H9 (cell line): ENCODE results near the gene OAS3. TPM values are rescaled to one million over a fixed set of nuclear protein-coding genes. Genes with fewer than 3 reads are reported as not detected.

ENCODE experiments used
- DNase-seq: peaks from one replicate; pipeline ENCODE4 v3.0.0-alpha.2; 2017
- H2AFZ ChIP-seq: one replicate; pipeline ENCODE4 v1.6.1; 2013; ENCODE audit warnings: mild to moderate bottlenecking, low read length, control low read depth, moderate library complexity
- H2AK5ac ChIP-seq: 2 replicates; pipeline ENCODE4 v1.6.1; 2013; ENCODE audit warnings: low read length, control low read depth, mixed read lengths; ENCODE audit not compliant: insufficient read length
- H2BK120ac ChIP-seq: one replicate; pipeline ENCODE4 v1.6.1; 2013; ENCODE audit warnings: low read depth, mild to moderate bottlenecking, low read length, control low read depth, inconsistent platforms; ENCODE audit not compliant: poor library complexity, severe bottlenecking
- H2BK12ac ChIP-seq: 2 replicates; pipeline ENCODE4 v1.6.1; 2013; ENCODE audit warnings: low read length, control low read depth, mixed read lengths, low read depth; ENCODE audit not compliant: insufficient read length
- H2BK15ac ChIP-seq: 2 replicates; pipeline ENCODE4 v1.6.1; 2013; ENCODE audit warnings: low read depth, low read length, control low read depth
- H2BK20ac ChIP-seq: one replicate; pipeline ENCODE4 v1.6.1; 2013; ENCODE audit warnings: low read depth, mild to moderate bottlenecking, low read length, control low read depth, inconsistent platforms; ENCODE audit not compliant: poor library complexity, severe bottlenecking
- H2BK5ac ChIP-seq: 2 replicates; pipeline ENCODE4 v1.6.1; 2013; ENCODE audit warnings: low read length, control low read depth, mixed read lengths; ENCODE audit not compliant: insufficient read length
- H3K14ac ChIP-seq: 2 replicates; pipeline ENCODE4 v1.6.1; 2013; ENCODE audit warnings: low read length, control low read depth; ENCODE audit not compliant: insufficient read depth
- H3K18ac ChIP-seq: 2 replicates; pipeline ENCODE4 v1.6.1; 2013; ENCODE audit warnings: low read depth, mild to moderate bottlenecking, mixed read lengths, low read length, control low read depth; ENCODE audit not compliant: insufficient read length
- H3K23ac ChIP-seq: 2 replicates; pipeline ENCODE4 v1.6.1; 2013; ENCODE audit warnings: low read length, control low read depth, mixed read lengths, low read depth; ENCODE audit not compliant: insufficient read length
- H3K23me2 ChIP-seq: 2 replicates; pipeline ENCODE4 v1.6.1; 2013; ENCODE audit warnings: low read depth, mild to moderate bottlenecking, mixed read lengths, low read length, control low read depth; ENCODE audit not compliant: insufficient read length, poor library complexity, severe bottlenecking
- H3K27ac ChIP-seq: 2 replicates; pipeline ENCODE4 v1.5.1; 2013; ENCODE audit warnings: low read length, control low read depth, mixed read lengths, low read depth; ENCODE audit not compliant: insufficient read length
- H3K27me3 ChIP-seq: 2 replicates; pipeline ENCODE4 v1.6.1; 2013; ENCODE audit warnings: low read length, control low read depth, inconsistent platforms; ENCODE audit not compliant: insufficient read depth
- H3K4ac ChIP-seq: 2 replicates; pipeline ENCODE4 v1.6.1; 2013; ENCODE audit warnings: low read depth, mild to moderate bottlenecking, control low read depth, inconsistent platforms, low read length, moderate library complexity
- H3K4me1 ChIP-seq: 2 replicates; pipeline ENCODE4 v1.6.1; 2013; ENCODE audit warnings: low read length, control low read depth, inconsistent platforms; ENCODE audit not compliant: insufficient read depth
- H3K4me2 ChIP-seq: 2 replicates; pipeline ENCODE4 v1.6.1; 2013; ENCODE audit warnings: low read length, control low read depth, mixed read lengths; ENCODE audit not compliant: insufficient read length, insufficient read depth
- H3K56ac ChIP-seq: 2 replicates; pipeline ENCODE4 v1.6.1; 2013; ENCODE audit warnings: low read depth, mild to moderate bottlenecking, mixed read lengths, low read length, control low read depth; ENCODE audit not compliant: insufficient read length
- H3K79me1 ChIP-seq: 2 replicates; pipeline ENCODE4 v1.6.1; 2013; ENCODE audit warnings: low read depth, mild to moderate bottlenecking, moderate library complexity, low read length, control low read depth, inconsistent platforms; ENCODE audit not compliant: insufficient read depth, poor library complexity, severe bottlenecking
- H3K79me2 ChIP-seq: 2 replicates; pipeline ENCODE4 v1.6.1; 2013; ENCODE audit warnings: low read length, control low read depth, inconsistent platforms; ENCODE audit not compliant: insufficient read depth
- H3K9ac ChIP-seq: 2 replicates; pipeline ENCODE4 v1.6.1; 2013; ENCODE audit warnings: low read length, control low read depth, mixed read lengths; ENCODE audit not compliant: insufficient read length; ENCODE audit errors: extremely low read depth
- H3K9me3 ChIP-seq: one replicate; pipeline ENCODE4 v1.6.1; 2013; ENCODE audit warnings: low read depth, low read length, inconsistent platforms; ENCODE audit not compliant: control insufficient read depth
- H3T11ph ChIP-seq: one replicate; pipeline ENCODE4 v1.6.1; 2013; ENCODE audit warnings: mild to moderate bottlenecking, low read length, control low read depth, inconsistent platforms
- H4K20me1 ChIP-seq: one replicate; pipeline ENCODE4 v1.6.1; 2013; ENCODE audit not compliant: control insufficient read depth, insufficient read length, insufficient read depth
- H4K5ac ChIP-seq: 2 replicates; pipeline ENCODE4 v1.6.1; 2013; ENCODE audit warnings: low read depth, mild to moderate bottlenecking, mixed read lengths, low read length, control low read depth; ENCODE audit not compliant: insufficient read length
- H4K8ac ChIP-seq: replicated peaks from 2 replicates; pipeline ENCODE4 v1.6.1; 2013; ENCODE audit warnings: low read length, control low read depth, mixed read lengths, low read depth; ENCODE audit not compliant: insufficient read length
- H4K91ac ChIP-seq: 2 replicates; pipeline ENCODE4 v1.6.1; 2013; ENCODE audit warnings: low read depth, mild to moderate bottlenecking, moderate library complexity, mixed read lengths, low read length, control low read depth; ENCODE audit not compliant: insufficient read length
- H3K27ac Mint-ChIP-seq, 3 experiments: 2 replicates in 2 of 3; 3 replicates in 1 of 3; pipeline ENCODE4 v1.8.0; 2020 to 2021; ENCODE audit warnings: mixed read lengths in 3 of 3, mild to moderate bottlenecking in 1 of 3, moderate library complexity in 1 of 3
- H3K27me3 Mint-ChIP-seq: 2 replicates; pipeline ENCODE4 v1.8.0; 2021; ENCODE audit warnings: low read depth, mild to moderate bottlenecking, moderate library complexity, mixed read lengths
- H3K36me3 Mint-ChIP-seq, 3 experiments: 2 replicates in 2 of 3; 3 replicates in 1 of 3; pipeline ENCODE4 v1.8.0; 2020 to 2021; ENCODE audit warnings: low read depth in 3 of 3, mixed read lengths in 3 of 3; ENCODE audit not compliant: insufficient read depth in 1 of 3
- H3K4me1 Mint-ChIP-seq, 2 experiments: 2 replicates each; pipeline ENCODE4 v1.8.0; 2020; ENCODE audit warnings: mixed read lengths in 2 of 2
- H3K4me3 Mint-ChIP-seq, 2 experiments: 2 replicates in 1 of 2; 3 replicates in 1 of 2; pipeline ENCODE4 v1.8.0; 2020 to 2021; ENCODE audit warnings: mild to moderate bottlenecking in 2 of 2, mixed read lengths in 2 of 2, moderate library complexity in 1 of 2
- H3K9me3 Mint-ChIP-seq, 2 experiments: 2 replicates in 1 of 2; 3 replicates in 1 of 2; pipeline ENCODE4 v1.8.0; 2020; ENCODE audit warnings: mild to moderate bottlenecking in 2 of 2, mixed read lengths in 2 of 2, moderate library complexity in 1 of 2
- WGBS: extraction: QIAGEN DNeasy Blood & Tissue Kit; methylation state at CpG from one replicate; pipeline ENCODE4 v1.1.7; 2013; ENCODE audit warnings: missing lambda C conversion rate, low lambda C conversion rate, mixed read lengths; ENCODE audit not compliant: insufficient read length; ENCODE audit errors: extremely low coverage; 5-methylcytosine and 5-hydroxymethylcytosine counted together
- total RNA-seq: library from RNA; stranded (reverse); gene quantifications from 2 replicates; pipeline ENCODE4 v1.2.1, GENCODE V29; 2021
- TF ChIP-seq, protein P1 (sequence below): fragments of 200-600 bp; sonication (generic); conservative IDR thresholded peaks from 3 replicates; pipeline ENCODE4 v1.8.0; 2021; ENCODE audit warnings: antibody characterized with exemption, mild to moderate bottlenecking

The OAS3 gene
- total RNA-seq, 1 experiment from 2014 or later, result 0.81 TPM

DNA sequence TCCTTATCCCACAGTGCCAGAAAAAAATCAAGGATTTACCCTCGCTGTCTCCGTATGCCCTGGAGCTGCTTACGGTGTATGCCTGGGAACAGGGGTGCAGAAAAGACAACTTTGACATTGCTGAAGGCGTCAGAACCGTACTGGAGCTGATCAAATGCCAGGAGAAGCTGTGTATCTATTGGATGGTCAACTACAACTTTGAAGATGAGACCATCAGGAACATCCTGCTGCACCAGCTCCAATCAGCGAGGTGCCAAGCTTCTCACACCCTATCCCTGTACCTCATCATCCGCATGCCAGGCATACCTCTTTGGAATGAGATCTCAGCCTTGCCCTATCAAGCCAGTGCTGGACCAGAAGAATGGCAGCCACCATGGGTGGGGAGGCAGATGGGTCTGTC is 59.2 kb downstream of the OAS3 start:
- Histone ChIP-seq H4K5ac (no peak overlapping the region), H3K27ac (no peak overlapping the region), H2AFZ (no peak overlapping the region), H2BK20ac (no peak overlapping the region), H3K4me2 (no peak overlapping the region), H3K56ac (no peak overlapping the region), H3K9ac (no peak overlapping the region), H3K23me2 (no peaks in the 10 kb centered on the region), H2BK12ac (no peak overlapping the region), H3K79me2 (no peaks in the 10 kb centered on the region), H3K9me3 (no peaks in the 10 kb centered on the region), H4K20me1 (no peaks in the 10 kb centered on the region), H2BK120ac (no peak overlapping the region), H3K27me3 (no peaks in the 10 kb centered on the region), H3K18ac (no peak overlapping the region), H3K14ac (no peak overlapping the region), H4K8ac (no peak overlapping the region), H4K91ac (no peak overlapping the region), H3K23ac (no peak overlapping the region), H3K79me1 (no peaks in the 10 kb centered on the region), H3T11ph (no peak overlapping the region), H2AK5ac (no peak overlapping the region), H2BK5ac (no peak overlapping the region), H3K4me1 (no peaks in the 10 kb centered on the region), H2BK15ac (no peak overlapping the region), H3K4ac (no peak overlapping the region)
- peak; percentile 26 for DNase-seq
- Mint-ChIP-seq H3K36me3 (peaks cover 0 to 4% (median 0%) of the 10 kb centered on the region in 3 experiments; a peak in 2 of 7 replicates), H3K9me3 (peaks cover 4 to 6% of the 10 kb centered on the region in 2 experiments), H3K27me3 (peaks cover 16% of the 10 kb centered on the region), H3K27ac (no peak overlapping the region), H3K4me3 (no peak overlapping the region), H3K4me1 (no peaks in the 10 kb centered on the region)
- TF ChIP-seq, protein P1, sequence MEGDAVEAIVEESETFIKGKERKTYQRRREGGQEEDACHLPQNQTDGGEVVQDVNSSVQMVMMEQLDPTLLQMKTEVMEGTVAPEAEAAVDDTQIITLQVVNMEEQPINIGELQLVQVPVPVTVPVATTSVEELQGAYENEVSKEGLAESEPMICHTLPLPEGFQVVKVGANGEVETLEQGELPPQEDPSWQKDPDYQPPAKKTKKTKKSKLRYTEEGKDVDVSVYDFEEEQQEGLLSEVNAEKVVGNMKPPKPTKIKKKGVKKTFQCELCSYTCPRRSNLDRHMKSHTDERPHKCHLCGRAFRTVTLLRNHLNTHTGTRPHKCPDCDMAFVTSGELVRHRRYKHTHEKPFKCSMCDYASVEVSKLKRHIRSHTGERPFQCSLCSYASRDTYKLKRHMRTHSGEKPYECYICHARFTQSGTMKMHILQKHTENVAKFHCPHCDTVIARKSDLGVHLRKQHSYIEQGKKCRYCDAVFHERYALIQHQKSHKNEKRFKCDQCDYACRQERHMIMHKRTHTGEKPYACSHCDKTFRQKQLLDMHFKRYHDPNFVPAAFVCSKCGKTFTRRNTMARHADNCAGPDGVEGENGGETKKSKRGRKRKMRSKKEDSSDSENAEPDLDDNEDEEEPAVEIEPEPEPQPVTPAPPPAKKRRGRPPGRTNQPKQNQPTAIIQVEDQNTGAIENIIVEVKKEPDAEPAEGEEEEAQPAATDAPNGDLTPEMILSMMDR, result no peak
- WGBS, result no CpG with 5 or more reads among the region's 7 CpGs
